GM19023 (cell line): Measurements from ENCODE around the gene CNTNAP2.

Experiments
- ATAC-seq: cut with Tn5 transposase; IDR thresholded peaks from one replicate; pipeline ENCODE4 v1.9.1; 2021; ENCODE audit warnings: mild to moderate bottlenecking, moderate library complexity; ENCODE audit not compliant: unreplicated experiment

Gene CNTNAP2

GRCh38 chr7:147523056-147523455 lies 1406.5 kb downstream of the CNTNAP2 start:
- no peak for ATAC-seq

GRCh38 chr7:147524726-147525250 lies 1408.2 kb downstream of the CNTNAP2 start:
- ATAC-seq: no peak

- ATAC-seq: no peak
Observed at GRCh38 chr7:147525325-147525724, 1408.7 kb downstream of the CNTNAP2 start.

DNA sequence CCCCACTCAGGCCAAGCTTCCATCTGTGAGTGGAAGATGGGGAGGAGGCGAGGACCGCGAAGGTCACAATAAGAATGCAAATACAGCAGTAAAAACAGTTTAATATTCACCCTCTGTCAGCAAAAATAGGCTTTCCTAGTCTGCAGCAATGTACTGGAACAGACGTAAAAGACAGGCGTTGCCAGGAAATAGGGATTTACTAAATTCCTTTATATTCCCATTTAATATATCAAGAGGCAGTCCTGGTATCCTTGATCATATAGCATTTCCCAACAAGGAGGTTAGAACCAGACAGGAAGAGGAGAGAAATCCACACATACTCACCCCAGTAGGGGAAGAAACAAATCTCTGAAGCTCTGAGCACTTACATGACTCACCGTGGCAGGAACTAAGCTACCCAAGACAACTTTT lies 1419.1 kb downstream of the CNTNAP2 start:
- ATAC-seq: no peak

DNA sequence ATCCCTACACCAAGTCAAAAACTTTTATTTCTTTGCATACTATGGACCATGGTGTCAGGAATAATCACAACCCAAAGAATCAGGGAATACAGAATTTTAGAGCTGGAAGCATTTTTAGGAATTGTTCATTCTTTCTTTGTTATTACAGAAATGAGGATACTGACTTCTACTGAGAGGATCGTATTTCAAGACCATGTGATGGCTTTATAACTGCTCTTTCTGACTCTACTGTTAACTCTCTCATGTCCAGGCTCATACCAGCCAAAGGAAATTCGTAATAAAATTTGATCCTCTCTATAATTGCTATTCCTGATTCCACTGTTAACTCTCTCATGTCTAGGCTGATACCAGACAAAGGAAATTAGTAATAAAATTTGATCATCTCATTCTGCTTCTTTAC lies 1423.1 kb downstream of the CNTNAP2 start:
- no peak for ATAC-seq

GRCh38 chr7:147540743-147541142 lies 1424.1 kb downstream of the CNTNAP2 start:
- no peak for ATAC-seq

- no peak for ATAC-seq
Observed at GRCh38 chr7:147541261-147541660, 1424.7 kb downstream of the CNTNAP2 start.

DNA sequence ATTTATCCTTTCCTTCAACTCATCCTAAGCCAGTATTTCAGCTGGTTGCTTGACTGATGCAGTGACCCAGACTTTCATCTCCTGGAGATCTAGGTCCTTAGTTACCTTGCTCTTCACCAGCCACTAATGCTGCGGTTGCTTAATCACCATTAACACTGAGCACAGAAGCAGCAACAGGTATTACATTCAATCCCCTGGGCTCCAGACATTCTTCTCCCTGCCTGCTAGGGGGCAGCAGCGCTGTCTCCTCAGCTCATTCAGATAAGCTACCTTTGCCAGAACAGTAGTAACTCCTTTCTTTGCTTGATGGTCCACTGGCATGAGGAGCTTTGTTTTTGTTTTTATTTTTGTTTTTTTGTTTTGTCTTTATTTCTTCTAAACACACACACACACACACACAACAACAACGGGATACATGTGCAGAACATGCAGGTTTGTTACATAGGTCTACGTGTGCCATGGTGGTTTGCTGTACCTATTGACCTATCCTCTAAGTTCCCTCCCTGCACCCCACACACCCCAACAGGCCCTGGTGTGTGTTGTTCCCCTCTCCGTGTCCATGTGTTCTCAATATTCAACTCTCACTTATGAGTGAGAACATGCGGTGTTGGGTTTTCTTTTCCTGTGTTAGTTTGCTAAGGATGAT lies 1430.8 kb downstream of the CNTNAP2 start:
- ATAC-seq: no peak

- no peak for ATAC-seq
Observed at GRCh38 chr7:147556317-147556716, 1439.7 kb downstream of the CNTNAP2 start.

GRCh38 chr7:147563669-147564068 lies 1447.1 kb downstream of the CNTNAP2 start:
- ATAC-seq: no peak

GRCh38 chr7:147564786-147565476 lies 1448.3 kb downstream of the CNTNAP2 start:
- ATAC-seq: no peak

DNA sequence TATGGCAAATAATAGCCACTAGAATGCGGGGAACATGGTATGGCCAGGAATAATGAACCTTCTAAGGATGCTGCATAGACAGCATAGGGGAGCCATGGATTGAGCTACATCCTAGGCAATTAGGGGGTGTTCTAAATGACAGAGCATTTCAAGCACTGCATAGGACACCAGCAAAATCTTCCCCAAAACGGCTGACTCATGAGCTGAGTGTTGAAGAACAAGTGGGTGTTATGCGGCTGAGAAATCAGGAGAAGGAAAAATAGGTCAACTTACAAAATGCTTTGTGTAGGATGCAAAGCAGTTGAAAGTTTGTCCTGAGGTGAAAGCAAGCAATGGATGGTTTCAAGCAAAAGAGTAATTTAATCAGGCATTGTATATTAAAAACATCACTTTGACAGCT lies 1450.4 kb downstream of the CNTNAP2 start:
- ATAC-seq: no peak

- ATAC-seq: no peak
Observed at GRCh38 chr7:147569116-147569913, 1452.7 kb downstream of the CNTNAP2 start.

GRCh38 chr7:147570390-147570789 lies 1453.8 kb downstream of the CNTNAP2 start:
- ATAC-seq: no peak

DNA sequence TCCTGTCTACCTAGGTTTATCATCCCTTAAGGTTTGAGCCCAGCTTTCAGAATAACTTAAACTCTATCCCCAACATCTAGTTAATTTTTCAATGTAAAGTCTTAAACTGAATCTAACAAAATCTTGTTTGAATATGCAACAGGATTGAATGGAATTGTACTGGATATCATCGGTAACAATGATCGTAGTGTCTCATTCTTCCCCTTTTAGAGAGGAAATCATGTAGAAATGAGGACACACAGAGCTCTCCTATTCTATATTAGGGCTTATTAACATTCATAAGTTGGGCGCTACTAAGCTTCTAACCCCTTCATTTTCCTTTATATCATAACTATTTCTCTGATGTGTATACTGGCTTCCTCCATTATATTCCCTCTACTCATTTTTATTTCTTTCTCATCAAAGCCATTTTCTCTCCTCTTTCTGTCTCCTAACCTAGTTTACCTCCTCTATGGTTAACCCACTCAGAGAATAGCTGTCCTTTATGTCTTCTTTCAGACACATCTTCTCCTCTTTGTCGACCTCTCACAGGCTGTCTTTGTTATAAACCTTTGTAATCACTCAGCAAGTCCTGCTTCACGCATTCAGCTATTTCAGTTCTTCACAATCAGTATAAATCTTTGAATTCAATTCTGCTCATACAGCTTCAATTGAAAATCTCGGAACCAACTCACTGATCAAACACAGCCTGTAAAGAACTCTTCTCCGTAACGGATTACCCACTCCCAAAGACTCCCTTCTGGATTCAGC lies 1455.0 kb downstream of the CNTNAP2 start:
- no peak for ATAC-seq

DNA sequence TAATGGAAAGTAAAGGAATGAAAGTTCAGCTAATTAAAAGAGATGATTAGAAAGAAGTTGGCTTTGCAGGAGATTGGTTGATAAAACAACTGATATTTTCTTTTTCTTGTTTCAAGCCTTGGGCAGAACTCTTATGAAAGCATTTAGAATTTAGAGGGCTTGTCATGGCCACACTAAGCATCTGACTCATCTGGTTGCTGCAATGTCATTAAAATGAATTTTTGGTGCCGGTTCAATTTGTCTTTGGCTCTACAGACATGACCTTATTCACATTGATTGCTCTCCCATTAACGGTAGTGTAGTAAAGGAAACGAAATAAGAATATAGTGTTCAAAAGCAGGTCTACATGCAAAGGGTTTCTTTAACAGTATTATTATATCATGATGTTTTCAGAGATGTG lies 1461.6 kb downstream of the CNTNAP2 start:
- ATAC-seq: no peak

DNA sequence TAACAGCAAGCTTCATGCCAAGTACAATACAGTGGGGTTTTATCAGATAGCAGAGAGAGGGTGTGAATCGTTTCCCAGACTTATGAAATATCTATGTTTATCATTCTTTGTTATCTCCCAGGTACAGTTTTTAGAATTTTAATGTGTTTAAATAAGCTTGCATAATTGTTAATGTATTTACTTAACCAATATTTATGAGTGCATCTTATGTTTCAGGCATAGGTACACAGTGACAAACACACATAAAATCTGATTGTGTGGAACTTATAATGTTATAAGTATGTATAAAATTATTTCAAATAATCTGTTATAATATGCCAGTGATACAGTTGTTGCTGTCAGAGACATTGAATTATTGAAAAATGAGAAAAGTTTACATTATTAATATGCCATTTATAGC lies 1462.5 kb downstream of the CNTNAP2 start:
- no peak for ATAC-seq

GRCh38 chr7:147584771-147585193 lies 1468.2 kb downstream of the CNTNAP2 start:
- ATAC-seq: no peak

- no peak for ATAC-seq
Observed at GRCh38 chr7:147586110-147586509, 1469.5 kb downstream of the CNTNAP2 start.

GRCh38 chr7:147586526-147586925 lies 1469.9 kb downstream of the CNTNAP2 start:
- no peak for ATAC-seq
